GM19372 (cell line): ENCODE measurements around the gene SORD.
"Not testable (repeated sequence)": the region's sequence is repeated elsewhere in the genome, so short reads cannot be mapped to it uniquely, and the experiment has no call there.

Experiments
- ATAC-seq: cut with Tn5 transposase; IDR thresholded peaks from one replicate; pipeline ENCODE4 v1.9.1; 2021; ENCODE audit warnings: mild to moderate bottlenecking, low read depth, moderate library complexity; ENCODE audit not compliant: unreplicated experiment

Gene SORD

GRCh38 chr15:45022871-45023658 lies at the start of gene SORD:
TSS of gene SORD (plus strand) at chr15:45023195. CDS start at chr15:45023284, 89 bp downstream.
- peak; percentile 86 for ATAC-seq

- ATAC-seq = not testable (repeated sequence)
Measured at GRCh38 chr15:44976183-44976582, 46.8 kb upstream of the SORD start.

- ATAC-seq = not testable (repeated sequence)
Measured at GRCh38 chr15:44977781-44978180, 45.2 kb upstream of the SORD start.

GRCh38 chr15:44979617-44980339 lies 43.2 kb upstream of the SORD start:
- not testable (repeated sequence) for ATAC-seq

GRCh38 chr15:44984144-44984543 lies 38.9 kb upstream of the SORD start:
- not testable (repeated sequence) for ATAC-seq

GRCh38 chr15:44986346-44987055 lies 36.5 kb upstream of the SORD start:
- not testable (repeated sequence) for ATAC-seq

GRCh38 chr15:44987711-44988110 lies 35.3 kb upstream of the SORD start:
- ATAC-seq = not testable (repeated sequence)

- not testable (repeated sequence) for ATAC-seq
Measured at GRCh38 chr15:44988184-44988869, 34.7 kb upstream of the SORD start.

- not testable (repeated sequence) for ATAC-seq
Measured at GRCh38 chr15:44988870-44989219, 34.1 kb upstream of the SORD start.

- ATAC-seq = not testable (repeated sequence)
Measured at GRCh38 chr15:44997632-44998031, 25.4 kb upstream of the SORD start.

- no peak for ATAC-seq
Measured at GRCh38 chr15:44999105-44999504, 23.9 kb upstream of the SORD start.

GRCh38 chr15:45001180-45001579 lies 21.8 kb upstream of the SORD start:
- not testable (repeated sequence) for ATAC-seq

- ATAC-seq = not testable (repeated sequence)
Measured at GRCh38 chr15:45003731-45004410, 19.1 kb upstream of the SORD start.

- not testable (repeated sequence) for ATAC-seq
Measured at GRCh38 chr15:45004590-45005175, 18.3 kb upstream of the SORD start.

- ATAC-seq = no peak
Measured at GRCh38 chr15:45009046-45009445, 13.9 kb upstream of the SORD start.

- not testable (repeated sequence) for ATAC-seq
Measured at GRCh38 chr15:45015114-45015513, 7.9 kb upstream of the SORD start.

- not testable (repeated sequence) for ATAC-seq
Measured at GRCh38 chr15:45020222-45020900, 2.6 kb upstream of the SORD start.

GRCh38 chr15:45020901-45021259 lies 2.1 kb upstream of the SORD start:
- not testable (repeated sequence) for ATAC-seq

GRCh38 chr15:45021348-45021747 lies 1.6 kb upstream of the SORD start:
- ATAC-seq = no peak
